NCI-H2196 (cell line): ENCODE results near the gene ALKBH3.

Experiments
- DNase-seq: peaks from one replicate; lab custom pipeline; 2025; ENCODE audit not compliant: unreplicated experiment; lab: John Stamatoyannopoulos, UW

The ALKBH3 gene

GRCh38 chr11:43921561-43922294, 41.1 kb downstream of the ALKBH3 start:
- no peak for DNase-seq

GRCh38 chr11:43922295-43922648, 41.6 kb downstream of the ALKBH3 start:
- DNase-seq = no peak

DNA sequence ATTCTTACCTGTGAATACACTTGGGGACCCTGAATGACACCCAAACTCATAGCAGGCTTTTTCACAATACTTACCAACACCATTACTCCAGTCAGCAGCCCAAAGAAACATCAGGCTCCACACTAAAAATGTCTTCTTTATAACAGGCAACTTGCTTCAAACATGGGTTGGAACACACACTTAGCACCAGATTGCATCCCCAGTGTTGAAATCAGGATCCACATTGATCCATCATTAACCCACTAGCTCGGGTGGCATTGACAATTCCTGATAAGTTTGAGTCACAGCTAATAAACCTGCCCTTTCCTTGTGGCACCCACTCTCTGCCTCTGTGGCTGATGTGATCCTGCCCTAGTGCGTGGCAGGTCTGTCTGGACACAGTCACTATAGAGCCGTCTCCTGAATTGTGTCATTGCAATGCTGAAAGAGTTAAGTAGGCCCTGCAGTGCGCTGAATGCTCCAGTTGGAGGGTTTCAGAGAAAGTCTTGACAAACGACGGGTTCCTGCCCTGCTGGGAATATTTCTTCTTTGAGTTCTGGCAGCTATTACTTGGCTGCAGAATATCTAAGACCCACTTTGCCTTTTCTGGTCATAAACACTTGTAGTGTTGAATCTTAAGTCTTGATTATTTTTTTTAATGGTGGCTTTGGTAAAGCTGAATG, 42.2 kb downstream of the ALKBH3 start:
- no peak for DNase-seq

GRCh38 chr11:43923406-43924111, 42.9 kb downstream of the ALKBH3 start:
- no peak for DNase-seq

DNA sequence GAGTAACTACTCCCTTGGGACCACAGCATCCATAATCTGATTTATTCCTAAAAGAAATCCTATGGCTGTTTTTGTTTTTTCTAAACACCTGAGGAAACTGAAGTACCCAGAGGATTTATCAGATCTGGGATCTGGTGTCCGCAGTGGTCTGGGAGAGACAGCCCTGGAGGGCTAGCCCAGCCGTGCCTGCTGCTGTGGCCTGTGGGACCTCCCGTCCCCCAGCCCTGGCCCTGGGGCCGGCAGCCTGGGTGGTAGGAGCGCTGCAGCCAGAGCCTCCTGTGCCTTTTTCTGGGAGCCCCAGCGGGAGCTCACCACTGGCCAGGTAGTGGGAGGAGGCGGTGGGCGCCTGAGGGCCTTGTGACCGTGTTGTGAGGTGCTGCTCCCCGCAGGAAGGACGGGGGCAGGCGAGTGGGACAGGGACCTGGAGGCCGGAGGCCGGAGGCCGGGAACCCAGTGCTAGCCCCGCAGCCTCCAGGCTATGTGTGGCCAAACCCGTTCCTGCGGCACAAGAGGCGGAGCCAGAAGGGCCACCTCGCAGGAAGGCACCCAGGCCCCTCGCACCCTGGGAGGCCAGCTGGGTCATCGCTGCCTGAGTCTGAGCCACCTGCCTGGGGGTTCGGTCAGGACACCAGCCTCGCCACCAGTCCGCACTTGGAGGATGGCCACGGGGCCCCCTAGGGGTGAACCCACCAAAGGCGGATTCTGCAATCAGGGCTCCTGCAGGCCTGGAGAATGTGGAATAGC, 43.7 kb downstream of the ALKBH3 start:
- no peak for DNase-seq

DNA sequence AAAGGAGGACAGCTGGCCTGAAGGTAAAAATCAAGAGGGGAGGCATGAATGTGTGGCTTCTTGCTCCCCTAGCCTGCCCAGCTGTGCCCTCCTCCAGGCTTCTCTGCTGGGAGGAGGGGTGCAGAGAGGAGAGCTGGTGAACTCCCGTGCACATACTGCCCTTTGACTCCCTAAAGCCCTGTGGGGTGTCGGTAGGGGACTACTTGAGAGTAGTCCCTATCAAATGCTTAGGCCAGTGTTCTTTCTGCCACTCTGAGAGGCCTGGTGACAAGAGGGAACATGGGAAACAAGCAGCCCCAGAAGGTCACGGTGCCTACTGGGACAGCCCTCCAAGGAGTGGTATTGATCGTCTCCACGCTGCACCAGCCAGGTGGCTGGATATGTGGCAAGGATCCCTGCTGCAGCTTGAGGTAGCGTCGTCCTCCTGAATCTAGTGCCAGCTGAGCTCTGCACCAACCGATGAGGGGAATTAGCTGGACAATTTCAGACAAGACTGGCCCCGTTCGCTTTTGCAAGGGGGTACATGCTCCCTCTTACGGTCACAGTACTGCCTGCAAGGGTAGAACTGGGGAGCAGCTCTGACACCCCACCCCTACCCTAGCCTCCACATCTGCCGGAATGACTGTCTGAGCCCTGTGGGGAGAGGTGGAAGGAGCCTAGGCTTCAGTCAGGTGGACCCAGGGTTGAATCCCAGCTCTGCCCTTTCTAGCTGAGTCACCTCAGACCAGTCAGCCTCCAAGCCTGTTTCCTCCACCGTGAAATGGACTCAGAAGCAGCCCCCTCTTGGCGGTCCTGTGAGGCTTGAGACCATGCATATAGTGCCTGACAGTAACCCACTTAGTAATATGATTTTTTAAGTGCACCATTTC, 44.7 kb downstream of the ALKBH3 start:
- no peak for DNase-seq

DNA sequence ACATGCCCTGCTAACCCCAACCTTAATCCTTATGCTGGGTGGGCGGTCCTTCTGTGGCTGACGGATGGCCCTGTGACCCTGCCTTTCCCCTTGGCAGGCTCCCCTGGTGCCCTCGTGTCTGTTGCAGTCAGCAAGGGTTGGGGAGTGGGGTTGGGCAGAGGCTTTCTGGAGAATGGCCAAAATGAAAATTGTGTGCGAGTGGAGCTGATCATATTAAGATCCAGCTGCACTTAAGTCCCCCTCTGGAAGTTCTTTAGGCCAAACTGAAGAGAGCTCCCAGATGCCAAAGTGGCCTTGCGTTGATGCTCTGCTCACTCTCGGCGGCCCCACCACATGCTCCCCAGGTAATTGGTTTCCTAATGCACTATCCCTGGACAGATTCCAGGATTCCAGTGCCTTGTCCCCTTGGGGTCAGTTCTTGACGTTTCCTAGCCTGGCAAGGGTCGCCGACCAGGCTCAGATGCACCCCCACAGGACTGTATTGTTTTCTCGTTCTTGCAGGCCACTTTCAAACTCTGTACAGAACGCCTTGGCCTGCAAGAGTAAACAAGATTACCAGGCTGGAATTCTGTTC, 45.4 kb downstream of the ALKBH3 start:
- no peak for DNase-seq

- DNase-seq = no peak
These were observed 46.4 kb downstream of the ALKBH3 start for GRCh38 chr11:43927070-43927469.

DNA sequence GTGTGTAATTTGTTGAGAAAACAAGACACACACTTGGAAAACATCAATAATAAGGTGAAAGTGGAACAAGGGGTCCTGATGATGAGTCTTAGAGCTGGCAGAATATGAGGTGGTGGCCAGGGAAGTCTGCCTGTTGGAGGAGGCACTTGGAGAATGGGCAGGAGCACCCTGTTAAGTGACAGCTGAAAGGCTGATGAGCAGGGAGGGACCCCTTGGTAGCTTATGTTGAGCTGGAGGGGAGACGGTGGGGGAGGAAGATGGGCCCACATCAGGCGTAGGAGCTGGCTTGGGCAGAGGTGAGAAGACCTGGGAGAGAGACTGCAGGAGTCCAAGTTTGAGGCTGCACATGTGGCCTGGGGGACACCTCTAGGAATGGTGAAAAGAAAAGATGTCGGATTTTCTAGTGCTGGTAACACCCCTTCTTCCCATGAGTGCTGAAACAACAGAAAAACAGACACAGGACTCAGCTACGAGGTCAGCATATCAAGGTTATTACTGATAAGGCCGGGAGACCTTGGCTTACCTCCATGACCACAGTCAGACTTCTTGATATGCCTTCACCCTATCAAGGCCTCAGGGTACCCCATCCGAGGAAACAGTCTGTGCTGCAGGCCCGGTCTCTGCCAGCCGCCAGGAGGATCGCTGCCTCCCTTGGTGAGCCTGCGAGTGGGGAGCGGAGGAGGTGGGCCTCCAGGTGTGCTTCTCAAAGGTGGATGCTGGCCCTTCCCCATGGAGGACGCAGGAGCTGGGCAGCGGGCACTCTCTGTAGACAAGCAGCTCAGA, 47.5 kb downstream of the ALKBH3 start:
- DNase-seq = no peak

GRCh38 chr11:43928721-43929120, 48.1 kb downstream of the ALKBH3 start:
- no peak for DNase-seq

DNA sequence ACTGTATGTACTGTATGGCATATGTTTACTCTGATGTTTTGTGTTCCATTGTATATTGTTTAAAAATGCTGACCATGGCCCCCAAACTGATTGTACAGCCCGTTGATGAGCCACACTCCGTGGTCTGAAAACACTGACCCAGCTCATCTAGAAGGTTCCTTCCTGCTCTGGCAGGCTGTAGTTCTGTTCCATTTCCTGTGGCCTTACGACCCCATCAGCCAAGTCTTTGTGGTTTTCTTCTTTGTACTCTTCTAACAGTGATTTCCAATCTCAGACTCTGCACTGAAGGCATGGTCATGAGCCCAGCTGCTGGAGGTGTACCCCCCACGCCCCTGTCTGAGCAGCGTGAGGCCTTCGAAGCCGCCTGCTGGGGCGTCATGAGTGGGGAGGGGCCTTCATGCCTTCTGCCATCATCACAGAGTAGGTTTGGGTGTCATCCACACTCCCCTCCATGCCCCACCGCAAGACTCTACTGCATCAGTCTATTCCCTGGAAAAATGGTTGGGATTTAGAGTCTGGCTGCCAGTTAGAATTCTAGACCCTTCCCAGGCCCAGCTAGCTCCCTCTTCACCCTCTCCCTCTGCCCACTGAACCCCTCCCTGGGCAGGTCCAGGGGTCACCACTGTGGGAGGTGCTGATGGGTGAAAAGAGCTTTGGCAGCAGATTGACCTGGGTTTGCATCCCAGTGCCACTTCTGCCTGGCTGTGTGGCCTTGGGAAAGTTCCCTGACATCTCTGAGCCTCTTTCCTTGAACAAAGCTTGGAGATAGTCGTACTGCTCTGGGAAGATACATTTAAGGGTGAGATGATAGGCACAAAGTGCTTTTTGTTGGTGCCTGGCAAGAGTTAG, 50.5 kb downstream of the ALKBH3 start:
- no peak for DNase-seq

DNA sequence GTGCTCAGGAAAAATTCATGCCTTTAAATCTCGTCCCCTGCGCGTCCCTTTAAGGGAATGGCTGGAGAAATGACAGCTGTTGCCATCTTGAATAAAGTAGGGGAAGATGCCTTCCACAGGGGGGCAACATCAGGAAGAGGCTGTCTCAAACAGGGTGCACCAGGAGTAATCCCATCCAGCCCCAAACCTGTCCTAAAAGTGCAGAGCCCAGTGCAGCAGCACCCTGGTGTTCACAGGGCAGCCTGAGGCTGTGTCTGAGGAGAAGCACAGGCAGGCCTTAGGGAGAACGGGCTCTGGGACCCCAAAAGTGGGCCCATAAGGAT, 51.0 kb downstream of the ALKBH3 start:
- no peak for DNase-seq

DNA sequence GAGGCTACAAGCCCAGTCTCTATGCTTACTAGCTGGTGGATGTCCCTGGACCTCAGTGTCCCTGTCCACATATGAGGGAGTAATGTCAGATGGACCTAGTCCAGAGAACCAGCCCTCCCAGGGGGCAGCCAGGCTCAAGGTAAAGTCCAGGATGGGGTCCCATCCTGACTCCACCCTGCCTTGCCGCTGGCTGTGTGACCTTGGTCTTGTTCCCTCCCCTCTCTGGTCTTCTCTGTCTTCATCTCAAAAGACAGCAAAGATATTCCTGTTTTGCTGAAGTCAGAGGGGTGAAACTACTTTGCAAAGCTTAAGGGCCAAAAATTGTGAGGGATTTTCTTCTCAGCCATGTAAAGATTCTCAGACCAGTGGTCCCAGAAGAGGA, 52.6 kb downstream of the ALKBH3 start:
- no peak for DNase-seq

DNA sequence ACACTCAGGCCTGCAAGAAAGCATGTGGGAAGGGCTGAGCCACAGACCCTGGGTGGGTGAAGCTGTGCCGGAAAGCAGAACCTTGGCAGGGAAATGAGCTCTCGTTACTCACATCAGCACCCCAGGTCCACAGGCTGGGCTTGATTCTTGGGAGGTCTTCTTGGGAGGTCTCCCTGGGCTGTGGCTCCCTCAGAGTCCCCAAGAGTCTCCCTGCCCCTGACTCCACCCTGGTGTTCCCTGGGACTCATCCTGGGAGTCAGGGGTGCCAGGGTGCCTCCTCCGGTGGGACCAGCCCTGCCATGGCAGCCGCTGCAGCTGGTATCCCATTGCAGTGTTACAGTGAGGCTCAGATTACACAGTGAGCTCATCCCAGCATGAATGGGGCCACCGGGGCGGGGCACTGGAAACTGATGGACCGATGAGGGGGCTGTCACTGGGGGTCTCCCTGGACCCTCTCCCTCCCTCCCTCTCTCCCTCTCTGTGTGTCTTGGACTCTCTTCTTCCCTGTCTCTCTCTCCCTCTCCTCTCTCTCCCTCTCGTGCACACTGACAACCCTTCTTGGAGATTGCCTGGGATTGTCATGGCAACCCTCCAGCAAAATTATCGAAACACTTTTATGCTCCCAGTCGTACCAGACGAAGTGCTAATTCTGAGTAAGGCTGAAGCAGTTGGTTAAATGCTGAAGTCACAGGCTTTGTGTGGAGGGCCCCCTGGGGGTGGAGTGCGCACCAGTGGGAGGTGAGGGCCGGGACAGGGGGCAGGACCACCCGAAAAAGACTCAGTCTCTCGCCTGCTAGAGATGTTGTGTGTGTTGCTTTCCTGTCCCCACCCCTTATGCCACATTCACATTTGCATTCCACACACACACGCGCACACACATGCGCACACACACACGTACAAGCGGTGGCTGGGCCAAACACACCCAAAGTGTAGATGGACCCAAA, 53.2 kb downstream of the ALKBH3 start:
- DNase-seq = no peak

- DNase-seq = no peak
These were observed 54.2 kb downstream of the ALKBH3 start for GRCh38 chr11:43934601-43935423.

DNA sequence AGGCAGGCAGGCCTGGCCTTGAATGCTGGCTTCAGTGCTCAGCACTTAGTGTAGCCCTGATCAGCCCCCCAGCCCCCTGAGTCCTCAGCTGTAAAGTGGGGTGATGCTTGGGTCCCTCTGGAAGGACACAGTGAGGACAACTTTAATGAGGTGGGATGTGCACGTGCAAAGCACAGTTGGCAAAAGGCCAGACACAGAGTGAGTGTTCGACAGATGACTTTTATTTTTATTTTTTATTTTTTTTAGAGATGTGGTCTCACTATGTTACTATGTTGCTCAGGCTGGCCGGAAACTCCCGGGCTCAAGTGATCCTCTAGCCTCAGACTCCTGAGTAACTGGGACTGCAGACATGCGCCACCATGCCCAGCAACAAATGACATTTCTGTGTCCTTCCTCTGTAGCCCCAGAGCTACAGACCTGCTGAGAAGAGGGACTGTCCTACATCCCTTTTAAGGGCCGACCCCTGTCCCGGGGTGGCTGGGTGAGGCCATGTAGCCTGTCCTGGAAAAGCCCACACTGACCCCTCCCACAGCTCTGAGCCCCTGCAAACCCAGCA, 54.9 kb downstream of the ALKBH3 start:
- no peak for DNase-seq

- no peak for DNase-seq
These were observed 55.4 kb downstream of the ALKBH3 start for GRCh38 chr11:43936076-43936475.
